ENCODE data around the gene FMO1. TPM values are rescaled to one million over a fixed set of nuclear protein-coding genes. Genes with fewer than 3 reads are reported as not detected.
"Not testable (repeated sequence)": the region's sequence is repeated elsewhere in the genome, so short reads cannot be mapped to it uniquely, and the experiment has no call there.

Gene FMO1
- total RNA-seq, 4 donors from 2014 or later: 13.2 to 59.9 (median 36.2) TPM

DNA sequence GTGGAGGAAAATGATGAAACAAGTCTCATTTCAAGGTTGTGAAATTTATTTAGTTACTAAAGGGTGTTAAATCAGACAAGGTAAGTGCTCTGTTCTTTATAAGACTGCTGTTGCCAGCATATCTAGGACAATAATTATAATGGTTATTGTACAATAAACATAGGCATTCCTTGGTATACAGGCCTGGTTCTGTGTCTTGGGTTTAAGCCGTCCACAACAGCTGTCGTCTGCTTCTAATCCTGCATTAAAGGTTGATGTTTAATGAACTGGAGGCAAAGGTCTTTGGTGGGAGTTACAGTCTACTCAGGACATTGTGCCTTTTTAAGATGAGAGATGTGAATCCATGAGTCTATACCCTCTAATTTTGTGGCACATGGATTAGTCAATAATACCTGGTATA is 42.3 kb downstream of the FMO1 start:
- H3K4me1 ChIP-seq: no peaks in the 10 kb centered on the region

DNA sequence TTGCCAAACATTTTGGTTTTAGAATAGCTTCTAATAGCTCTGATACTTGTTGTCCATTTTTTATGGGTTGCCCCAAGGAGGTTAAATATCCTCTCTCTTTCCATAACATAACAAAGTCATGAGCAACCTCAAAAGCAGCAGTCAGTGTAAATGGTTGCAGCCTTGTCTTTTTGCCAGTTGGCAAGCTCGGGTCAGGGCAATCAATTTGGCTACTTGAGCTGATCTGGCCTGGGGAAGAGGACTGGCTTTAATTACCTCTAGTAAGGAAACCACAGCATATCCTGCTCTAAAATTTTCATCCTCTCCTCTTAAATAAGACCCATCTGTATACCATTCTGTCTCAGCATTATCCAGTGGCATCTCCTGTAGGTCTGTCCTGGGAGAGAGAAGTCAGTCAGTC is 44.5 kb downstream of the FMO1 start:
- TF ChIP-seq, protein P1, sequence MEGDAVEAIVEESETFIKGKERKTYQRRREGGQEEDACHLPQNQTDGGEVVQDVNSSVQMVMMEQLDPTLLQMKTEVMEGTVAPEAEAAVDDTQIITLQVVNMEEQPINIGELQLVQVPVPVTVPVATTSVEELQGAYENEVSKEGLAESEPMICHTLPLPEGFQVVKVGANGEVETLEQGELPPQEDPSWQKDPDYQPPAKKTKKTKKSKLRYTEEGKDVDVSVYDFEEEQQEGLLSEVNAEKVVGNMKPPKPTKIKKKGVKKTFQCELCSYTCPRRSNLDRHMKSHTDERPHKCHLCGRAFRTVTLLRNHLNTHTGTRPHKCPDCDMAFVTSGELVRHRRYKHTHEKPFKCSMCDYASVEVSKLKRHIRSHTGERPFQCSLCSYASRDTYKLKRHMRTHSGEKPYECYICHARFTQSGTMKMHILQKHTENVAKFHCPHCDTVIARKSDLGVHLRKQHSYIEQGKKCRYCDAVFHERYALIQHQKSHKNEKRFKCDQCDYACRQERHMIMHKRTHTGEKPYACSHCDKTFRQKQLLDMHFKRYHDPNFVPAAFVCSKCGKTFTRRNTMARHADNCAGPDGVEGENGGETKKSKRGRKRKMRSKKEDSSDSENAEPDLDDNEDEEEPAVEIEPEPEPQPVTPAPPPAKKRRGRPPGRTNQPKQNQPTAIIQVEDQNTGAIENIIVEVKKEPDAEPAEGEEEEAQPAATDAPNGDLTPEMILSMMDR (IDR thresholded peaks at IDR 0.05): no peak
- TF ChIP-seq POLR2A (IDR thresholded peaks at IDR 0.05): no peak
- no peaks in the 10 kb centered on the region for H3K27me3 ChIP-seq
- no peak overlapping the region for H3K4me3 ChIP-seq
- H3K36me3 ChIP-seq: no peaks in the 10 kb centered on the region
- no peak for DNase-seq
- no peaks in the 10 kb centered on the region for H3K4me1 ChIP-seq
- H3K9me3 ChIP-seq: no peaks in the 10 kb centered on the region
- no peak overlapping the region for H3K27ac ChIP-seq

More for the DNA sequence above, 42.3 kb downstream of the FMO1 start:
- TF ChIP-seq, protein P1 (IDR thresholded peaks at IDR 0.05): no peak
- no peak for TF ChIP-seq POLR2A (IDR thresholded peaks at IDR 0.05)
- no peak for DNase-seq
- Histone ChIP-seq H3K27me3 (no peaks in the 10 kb centered on the region), H3K4me3 (no peak overlapping the region), H3K27ac (no peak overlapping the region), H3K9me3 (no peaks in the 10 kb centered on the region), H3K36me3 (no peaks in the 10 kb centered on the region)

DNA sequence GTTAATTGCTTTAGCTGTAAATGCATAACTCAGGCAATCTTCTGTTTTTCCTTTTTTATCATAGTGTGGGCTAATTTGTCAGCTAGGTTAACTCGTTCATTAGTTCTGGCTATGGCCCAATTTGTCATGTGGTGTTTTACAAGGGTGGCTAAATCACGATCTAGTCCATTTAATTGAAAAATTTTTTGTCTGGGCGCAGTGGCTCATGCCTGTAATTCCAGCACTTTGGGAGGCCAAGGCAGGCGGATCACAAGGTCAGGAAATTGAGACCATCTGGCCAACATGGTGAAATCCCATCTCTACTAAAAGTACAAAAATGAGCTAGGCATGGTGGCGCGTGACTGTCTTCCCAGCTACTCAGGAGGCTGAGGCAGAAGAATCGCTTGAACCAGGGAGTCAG is 47.1 kb downstream of the FMO1 start:
- DNase-seq, H3K4me3 ChIP-seq, H3K4me1 ChIP-seq, H3K27me3 ChIP-seq, H3K36me3 ChIP-seq, H3K9me3 ChIP-seq, H3K27ac ChIP-seq: not testable (repeated sequence)

DNA sequence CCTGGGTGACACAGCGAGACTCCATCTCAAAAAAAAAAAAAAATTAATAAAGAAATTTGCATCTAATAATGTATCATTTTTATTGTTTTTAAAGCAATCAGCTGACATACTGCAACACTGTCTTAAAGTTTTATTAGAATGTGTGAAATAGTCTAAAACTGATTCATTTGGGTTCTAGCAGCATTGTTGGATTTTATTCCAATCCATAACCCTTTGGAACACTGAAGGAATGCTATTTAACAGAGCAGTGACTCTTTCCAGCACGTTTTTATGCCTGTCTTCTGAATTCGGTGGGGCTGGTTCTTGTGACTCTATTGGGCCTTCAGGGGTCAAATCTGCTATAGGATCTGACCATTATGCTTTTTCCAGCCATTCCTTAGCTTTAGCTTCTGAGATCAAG is 47.5 kb downstream of the FMO1 start:
- Histone ChIP-seq H3K9me3 (no peaks in the 10 kb centered on the region), H3K36me3 (no peaks in the 10 kb centered on the region), H3K27ac (no peak overlapping the region)

DNA sequence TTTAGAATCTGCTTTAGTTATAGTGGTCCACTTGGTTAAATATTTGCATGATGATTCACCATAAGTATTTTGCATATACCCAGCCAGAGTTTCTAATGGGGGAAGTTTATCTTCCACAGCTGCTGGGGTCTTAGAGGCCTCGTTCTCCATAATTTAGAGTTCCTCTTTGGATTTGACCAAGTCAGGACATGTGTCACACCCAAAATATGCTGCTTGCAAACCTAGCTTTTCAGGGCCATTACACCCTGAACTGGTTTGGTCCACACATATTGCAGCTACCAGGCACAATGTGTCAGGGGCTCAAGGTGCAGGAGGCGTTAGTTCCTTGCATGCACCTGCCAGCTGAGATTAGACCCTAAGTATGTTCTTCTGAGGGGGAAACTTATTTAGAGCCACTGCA is 48.6 kb downstream of the FMO1 start:
- Histone ChIP-seq H3K4me3 (no peak overlapping the region), H3K36me3 (no peaks in the 10 kb centered on the region), H3K9me3 (no peaks in the 10 kb centered on the region), H3K27me3 (no peaks in the 10 kb centered on the region), H3K27ac (no peak overlapping the region), H3K4me1 (no peaks in the 10 kb centered on the region)
- TF ChIP-seq POLR2A (IDR thresholded peaks at IDR 0.05): no peak
- TF ChIP-seq, protein P1 (IDR thresholded peaks at IDR 0.05): no peak
- no peak for DNase-seq

More for the DNA sequence above, 47.5 kb downstream of the FMO1 start:
- DNase-seq: no peak
- no peaks in the 10 kb centered on the region for H3K4me1 ChIP-seq
- no peak overlapping the region for H3K4me3 ChIP-seq
- H3K27me3 ChIP-seq: no peaks in the 10 kb centered on the region
- no peak for TF ChIP-seq POLR2A (IDR thresholded peaks at IDR 0.05)
- TF ChIP-seq, protein P1 (IDR thresholded peaks at IDR 0.05): no peak

DNA sequence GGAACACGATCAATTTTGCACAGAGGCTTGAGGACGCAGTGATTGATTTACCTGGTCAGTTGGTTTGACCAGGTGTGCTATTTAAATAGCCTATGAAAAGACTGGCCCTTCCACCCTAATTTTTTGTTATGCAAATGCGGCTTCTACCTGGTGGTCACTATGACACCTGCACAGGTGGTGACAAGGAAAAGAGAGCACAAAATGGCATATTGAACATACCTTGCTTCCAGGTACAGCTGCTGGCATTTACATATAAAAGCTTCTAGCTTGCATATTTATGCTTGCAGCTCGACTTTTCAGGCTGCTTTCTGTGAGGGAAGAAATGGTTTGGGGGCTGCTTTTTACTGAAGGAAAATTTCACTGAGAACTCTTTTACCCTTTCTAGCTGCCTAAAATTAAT is 50.4 kb downstream of the FMO1 start:
- Histone ChIP-seq H3K4me3 (no peak overlapping the region), H3K27me3 (no peaks in the 10 kb centered on the region), H3K36me3 (no peaks in the 10 kb centered on the region), H3K9me3 (no peaks in the 10 kb centered on the region), H3K4me1 (no peaks in the 10 kb centered on the region), H3K27ac (no peak overlapping the region)
- TF ChIP-seq, protein P1 (IDR thresholded peaks at IDR 0.05): no peak
- TF ChIP-seq POLR2A (IDR thresholded peaks at IDR 0.05): no peak
- no peak for DNase-seq

Measured in Peyer's patch (tissue), 4 donors.